Mucosa of rectum (tissue), 2 donors: ENCODE data around the gene CLEC2A.
"Not testable (repeated sequence)": the region's sequence is repeated elsewhere in the genome, so short reads cannot be mapped to it uniquely, and the experiment has no call there.

Source experiments
- H3K27ac ChIP-seq, 2 donors: one replicate each; pipeline ENCODE4 v1.7.0; 2013; ENCODE audit warnings: inconsistent platforms in 2 of 2, low read depth in 2 of 2, low read length in 2 of 2
- H3K27me3 ChIP-seq, 2 donors: one replicate each; pipeline ENCODE4 v1.7.0; 2013; ENCODE audit warnings: low read length in 2 of 2; ENCODE audit not compliant: control insufficient read depth in 2 of 2, insufficient read depth in 2 of 2
- H3K36me3 ChIP-seq, 2 donors: one replicate each; pipeline ENCODE4 v1.7.0; 2013; ENCODE audit warnings: low read length in 2 of 2; ENCODE audit not compliant: control insufficient read depth in 2 of 2, insufficient read depth in 2 of 2
- H3K4me1 ChIP-seq, 2 donors: one replicate each; pipeline ENCODE4 v1.7.0; 2013; ENCODE audit warnings: low read length in 2 of 2, mild to moderate bottlenecking in 1 of 2; ENCODE audit not compliant: control insufficient read depth in 2 of 2, insufficient read depth in 2 of 2
- H3K4me3 ChIP-seq, 2 donors: one replicate each; pipeline ENCODE4 v1.7.0; 2013; ENCODE audit warnings: low read length in 2 of 2
- H3K9ac ChIP-seq, 2 donors: one replicate each; pipeline ENCODE4 v1.7.0; 2013; ENCODE audit warnings: low read length in 2 of 2, low read depth in 1 of 2, mild to moderate bottlenecking in 1 of 2
- H3K9me3 ChIP-seq, 2 donors: one replicate each; pipeline ENCODE4 v1.7.0; 2013; ENCODE audit warnings: low read length in 2 of 2; ENCODE audit not compliant: control insufficient read depth in 2 of 2
- donor health status: healthy.
- donor health status: Normal muscosa, but diverticular disease.

The CLEC2A gene, protein sequence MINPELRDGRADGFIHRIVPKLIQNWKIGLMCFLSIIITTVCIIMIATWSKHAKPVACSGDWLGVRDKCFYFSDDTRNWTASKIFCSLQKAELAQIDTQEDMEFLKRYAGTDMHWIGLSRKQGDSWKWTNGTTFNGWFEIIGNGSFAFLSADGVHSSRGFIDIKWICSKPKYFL

DNA sequence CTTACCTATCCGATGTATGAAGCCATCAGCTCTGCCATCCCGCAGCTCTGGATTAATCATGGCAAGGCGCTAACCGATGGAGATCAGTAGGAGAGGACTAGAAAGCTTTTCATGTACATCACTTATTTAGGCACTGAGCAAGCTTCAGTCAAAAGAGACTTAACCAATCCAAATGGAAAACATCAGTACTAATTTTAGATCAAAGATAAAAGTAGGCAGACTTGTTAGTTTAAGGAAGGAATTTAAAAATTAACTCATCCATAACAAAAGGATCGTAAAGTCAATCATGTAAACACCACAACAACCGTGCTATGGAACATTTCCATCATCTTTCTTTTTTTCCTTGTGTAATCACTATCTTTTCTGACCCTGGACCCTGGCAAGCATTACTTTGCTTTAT lies at the start of gene CLEC2A:
TSS of gene CLEC2A (minus strand) at position 101 of the 400 bp plus-strand sequence. CDS start at position 60, 41 bp downstream.
- Histone ChIP-seq H3K27ac (no peak within 1 kb of the TSS), H3K36me3 (no peaks in the 10 kb centered on the region), H3K27me3 (no peaks in the 10 kb centered on the region), H3K4me1 (peaks cover 0 to 3% of the 10 kb centered on the region in 2 donors), H3K4me3 (no peak within 1 kb of the TSS), H3K9ac (no peak within 1 kb of the TSS), H3K9me3 (no peaks in the 10 kb centered on the region)

DNA sequence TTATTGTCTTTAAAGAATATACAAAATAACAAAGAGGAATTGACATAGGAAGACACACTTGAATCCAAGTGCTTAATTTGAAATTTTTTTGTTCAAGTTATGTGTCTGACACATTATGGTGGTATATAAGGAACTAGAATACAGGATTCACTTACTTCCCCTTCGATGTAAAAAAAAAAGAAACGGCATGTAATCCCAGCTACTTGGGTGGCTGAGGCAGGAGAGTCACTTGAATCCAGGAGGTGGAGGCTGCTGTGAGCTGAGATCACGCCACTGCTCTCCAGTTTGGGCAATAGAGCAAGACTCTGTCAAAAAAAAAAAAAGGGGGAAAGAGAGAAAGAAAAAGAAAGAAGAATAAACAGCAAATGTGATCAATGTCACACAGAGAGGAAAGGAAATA lies 48.0 kb upstream of the CLEC2A start:
- no peak overlapping the region for H3K4me3 ChIP-seq
- H3K4me1 ChIP-seq, result no peaks in the 10 kb centered on the region
- no peaks in the 10 kb centered on the region for H3K9me3 ChIP-seq
- H3K27ac ChIP-seq, result no peak overlapping the region
- H3K9ac ChIP-seq, result no peak overlapping the region
- no peaks in the 10 kb centered on the region for H3K36me3 ChIP-seq
- H3K27me3 ChIP-seq, result no peaks in the 10 kb centered on the region

DNA sequence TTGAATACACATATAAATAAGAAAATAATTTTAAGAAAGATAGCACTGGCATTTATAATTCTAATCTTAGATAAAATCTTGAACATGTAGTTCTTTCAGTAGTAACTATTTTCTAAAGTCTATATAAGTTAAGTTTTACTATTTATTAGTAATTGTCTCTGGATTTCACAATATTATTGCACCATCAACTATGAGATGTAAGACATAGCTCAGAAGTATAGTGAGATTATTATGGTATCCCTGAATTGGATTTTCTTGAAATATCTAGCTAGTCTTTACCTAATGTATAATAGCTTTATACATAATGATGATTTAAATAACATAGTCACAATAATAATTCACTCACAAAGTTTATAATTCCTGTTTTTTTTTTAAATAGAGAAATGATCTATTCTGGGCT lies 45.7 kb upstream of the CLEC2A start:
- no peaks in the 10 kb centered on the region for H3K36me3 ChIP-seq
- no peaks in the 10 kb centered on the region for H3K4me1 ChIP-seq
- H3K27ac ChIP-seq, result no peak overlapping the region
- no peaks in the 10 kb centered on the region for H3K9me3 ChIP-seq
- no peak overlapping the region for H3K4me3 ChIP-seq
- no peaks in the 10 kb centered on the region for H3K27me3 ChIP-seq
- no peak overlapping the region for H3K9ac ChIP-seq

DNA sequence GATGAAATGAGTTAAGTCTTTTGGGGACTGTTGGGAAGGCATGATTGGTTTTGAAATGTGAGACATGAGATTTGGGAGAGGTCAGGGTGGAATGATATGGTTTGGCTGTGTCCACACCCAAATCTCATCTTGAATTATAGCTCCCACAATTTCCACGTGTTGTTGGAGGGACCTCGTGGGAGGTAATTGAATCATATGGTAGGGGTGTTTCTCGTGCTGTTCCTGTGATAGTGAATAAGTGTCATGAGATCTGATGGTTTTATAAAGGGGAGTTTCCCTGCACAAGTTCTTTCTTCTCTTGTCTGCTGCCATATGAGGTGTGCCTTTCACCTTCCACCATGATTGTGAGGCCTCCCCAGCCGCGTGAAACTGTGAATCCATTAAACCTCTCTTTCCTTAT lies 44.5 kb upstream of the CLEC2A start:
- H3K9me3 ChIP-seq, H3K4me3 ChIP-seq, H3K36me3 ChIP-seq, H3K9ac ChIP-seq, H3K27me3 ChIP-seq, H3K27ac ChIP-seq, H3K4me1 ChIP-seq: not testable (repeated sequence)

DNA sequence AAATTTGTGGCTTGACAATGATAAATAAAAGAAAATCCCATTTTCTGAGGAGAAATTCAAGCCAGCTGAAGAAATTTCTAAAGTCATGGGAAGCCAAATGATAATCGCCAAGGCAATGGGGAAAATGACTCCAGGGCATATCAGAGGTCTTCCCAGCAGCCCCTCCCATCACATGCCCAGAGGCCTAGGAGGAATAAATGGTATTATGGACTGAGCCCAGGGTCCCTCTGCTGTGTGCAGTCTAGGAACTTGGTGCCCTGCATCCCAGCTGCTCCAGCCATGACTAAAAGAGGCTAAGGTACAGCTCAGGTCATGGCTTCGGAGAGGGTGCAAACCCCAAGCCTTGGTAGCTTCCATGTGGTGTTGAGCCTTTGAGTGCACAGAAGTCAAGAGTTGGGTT lies 43.4 kb upstream of the CLEC2A start:
- no peak overlapping the region for H3K9ac ChIP-seq
- no peaks in the 10 kb centered on the region for H3K4me1 ChIP-seq
- no peak overlapping the region for H3K4me3 ChIP-seq
- H3K36me3 ChIP-seq, result no peaks in the 10 kb centered on the region
- no peak overlapping the region for H3K27ac ChIP-seq
- no peaks in the 10 kb centered on the region for H3K9me3 ChIP-seq
- no peaks in the 10 kb centered on the region for H3K27me3 ChIP-seq

DNA sequence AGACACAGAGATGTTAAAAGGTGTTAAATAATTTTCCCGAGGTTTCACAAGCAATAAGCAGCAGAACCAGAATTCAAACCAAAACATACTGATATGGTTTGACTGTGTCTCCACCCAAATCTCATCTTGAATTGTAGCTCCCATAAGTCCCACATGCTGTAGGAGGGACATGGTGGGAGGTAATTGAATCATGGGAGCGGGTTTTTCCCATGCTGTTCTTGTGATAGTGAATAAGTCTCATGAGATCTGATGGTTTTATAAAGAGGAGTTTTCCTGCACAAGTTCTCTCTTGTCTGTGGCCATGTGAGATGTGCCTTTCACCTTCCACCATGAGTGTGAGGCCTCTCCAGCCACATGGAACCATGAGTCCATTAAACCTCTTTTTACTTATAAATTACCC lies 42.6 kb upstream of the CLEC2A start:
- not testable (repeated sequence) for H3K9me3 ChIP-seq, H3K27me3 ChIP-seq, H3K27ac ChIP-seq, H3K4me1 ChIP-seq, H3K36me3 ChIP-seq, H3K9ac ChIP-seq, H3K4me3 ChIP-seq

DNA sequence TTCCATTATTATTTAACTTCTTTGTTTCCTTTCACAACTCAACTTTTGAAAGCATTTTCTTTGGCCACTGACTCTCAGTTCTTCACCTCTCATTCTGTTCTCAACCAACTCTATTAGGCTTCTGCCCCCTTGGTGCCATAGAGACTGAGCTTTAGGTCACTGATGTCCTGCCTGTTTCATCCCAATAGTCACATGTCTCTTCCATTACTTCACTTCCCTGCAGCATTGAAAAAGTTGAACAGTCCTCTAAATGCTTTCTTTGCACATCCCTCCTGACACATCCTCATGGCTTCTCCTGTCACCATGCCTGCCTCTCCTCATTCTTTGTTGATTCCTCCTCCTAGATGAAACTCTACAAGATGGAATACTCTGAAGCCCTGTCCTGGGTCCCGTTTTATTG lies 41.8 kb upstream of the CLEC2A start:
- Histone ChIP-seq H3K9me3 (no peaks in the 10 kb centered on the region), H3K9ac (no peak overlapping the region), H3K27me3 (no peaks in the 10 kb centered on the region), H3K36me3 (no peaks in the 10 kb centered on the region), H3K4me3 (no peak overlapping the region), H3K27ac (no peak overlapping the region), H3K4me1 (no peaks in the 10 kb centered on the region)

DNA sequence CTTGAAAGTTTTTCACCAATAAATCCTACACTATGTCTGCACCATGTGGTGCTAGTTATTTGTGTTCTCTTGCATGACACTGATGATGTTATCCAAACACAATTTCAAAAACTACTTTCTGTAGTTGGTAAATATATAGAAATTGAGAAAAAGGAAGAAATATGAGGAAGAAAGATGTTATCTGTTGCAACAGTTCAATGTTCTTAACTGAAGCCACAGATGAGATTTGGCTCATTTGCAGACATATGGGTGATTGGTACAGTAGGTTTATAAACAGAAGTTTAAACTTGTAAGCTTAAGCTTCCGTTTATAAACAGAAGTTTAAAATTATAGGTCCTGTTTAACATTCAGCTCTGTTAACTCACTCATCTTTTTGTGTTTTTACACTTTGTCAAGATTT lies 39.0 kb upstream of the CLEC2A start, which contains the start of gene CLEC12A:
TSS of gene CLEC12A (plus strand) at position 229 of the 400 bp plus-strand sequence. CDS start 188 bp downstream, outside the sequence.
- Histone ChIP-seq H3K27ac (no peak within 1 kb of the TSS), H3K9me3 (no peaks in the 10 kb centered on the region), H3K27me3 (no peaks in the 10 kb centered on the region), H3K9ac (no peak within 1 kb of the TSS), H3K4me3 (no peak within 1 kb of the TSS), H3K36me3 (no peaks in the 10 kb centered on the region), H3K4me1 (no peaks in the 10 kb centered on the region)

DNA sequence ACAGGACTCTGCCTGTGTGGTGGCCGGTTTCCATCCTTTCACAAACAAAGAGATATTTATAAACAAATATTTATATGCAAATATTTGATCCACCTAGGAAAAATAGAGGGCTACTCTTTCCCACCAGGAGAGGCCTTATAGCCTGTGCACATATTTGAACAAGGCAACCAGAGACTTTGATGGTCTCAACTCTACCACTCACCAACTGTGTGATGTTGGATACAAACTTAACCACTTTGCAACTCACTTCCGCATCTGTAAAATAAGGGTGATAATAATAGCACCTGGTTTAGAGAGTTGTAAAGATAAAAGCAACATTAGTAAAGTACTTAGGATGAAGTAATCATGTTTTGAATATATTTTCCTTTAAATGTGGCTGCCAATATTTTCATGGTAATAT lies 37.5 kb upstream of the CLEC2A start:
- no peaks in the 10 kb centered on the region for H3K36me3 ChIP-seq
- no peak overlapping the region for H3K27ac ChIP-seq
- no peak overlapping the region for H3K4me3 ChIP-seq
- no peaks in the 10 kb centered on the region for H3K27me3 ChIP-seq
- no peaks in the 10 kb centered on the region for H3K9me3 ChIP-seq
- no peaks in the 10 kb centered on the region for H3K4me1 ChIP-seq
- no peak overlapping the region for H3K9ac ChIP-seq

DNA sequence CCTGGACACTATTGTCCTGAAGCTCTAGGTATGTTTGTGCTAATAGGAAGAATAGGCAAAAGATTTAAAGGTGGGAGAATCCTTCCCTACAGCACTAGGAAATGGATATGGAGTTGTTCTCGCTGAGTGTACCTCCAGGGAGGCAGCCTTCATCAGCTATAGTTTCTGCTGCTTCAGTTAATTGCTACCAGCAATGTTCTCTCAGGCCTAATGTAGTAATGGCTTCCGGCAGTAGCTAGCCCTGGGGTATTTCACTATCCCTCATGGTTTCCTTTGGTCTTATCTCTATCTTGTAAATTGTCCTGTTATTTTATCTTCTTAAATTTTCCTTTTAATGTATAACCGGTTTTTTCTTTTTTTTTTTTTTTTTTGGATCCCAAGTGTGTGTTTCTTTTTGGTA lies 29.7 kb upstream of the CLEC2A start:
- no peak overlapping the region for H3K27ac ChIP-seq

DNA sequence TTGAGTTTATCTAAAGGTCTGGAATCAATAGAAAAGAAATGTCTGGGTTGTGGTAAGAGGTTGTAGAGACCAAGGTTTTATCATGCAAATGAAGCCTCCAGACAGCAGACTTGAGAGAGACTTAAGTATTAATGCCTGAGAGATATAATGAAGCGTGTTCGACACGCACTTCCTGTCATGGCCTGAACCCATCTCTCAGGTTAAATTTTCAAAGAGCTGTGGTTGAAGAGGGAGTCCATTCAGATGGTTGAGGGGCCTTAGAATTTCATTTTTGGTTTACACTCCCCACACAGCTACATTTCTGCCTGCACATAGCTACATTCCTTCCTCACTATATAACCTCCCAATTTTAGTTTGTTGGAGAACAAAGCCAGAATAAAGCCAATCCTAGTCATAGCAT lies 28.9 kb upstream of the CLEC2A start:
- Histone ChIP-seq H3K27me3 (no peaks in the 10 kb centered on the region), H3K36me3 (no peaks in the 10 kb centered on the region), H3K9me3 (no peaks in the 10 kb centered on the region), H3K27ac (no peak overlapping the region), H3K9ac (no peak overlapping the region), H3K4me1 (no peaks in the 10 kb centered on the region), H3K4me3 (no peak overlapping the region)

More for the DNA sequence above, 29.7 kb upstream of the CLEC2A start:
- H3K4me1 ChIP-seq, result no peaks in the 10 kb centered on the region
- no peaks in the 10 kb centered on the region for H3K36me3 ChIP-seq
- no peak overlapping the region for H3K9ac ChIP-seq
- no peak overlapping the region for H3K4me3 ChIP-seq
- H3K9me3 ChIP-seq, result no peaks in the 10 kb centered on the region
- no peaks in the 10 kb centered on the region for H3K27me3 ChIP-seq
